ENCODE measurements around the gene TTC5.
A peak's percentile ranks its signal among the peaks of the same experiment; 100 is the strongest.

TTC5 gene

DNA sequence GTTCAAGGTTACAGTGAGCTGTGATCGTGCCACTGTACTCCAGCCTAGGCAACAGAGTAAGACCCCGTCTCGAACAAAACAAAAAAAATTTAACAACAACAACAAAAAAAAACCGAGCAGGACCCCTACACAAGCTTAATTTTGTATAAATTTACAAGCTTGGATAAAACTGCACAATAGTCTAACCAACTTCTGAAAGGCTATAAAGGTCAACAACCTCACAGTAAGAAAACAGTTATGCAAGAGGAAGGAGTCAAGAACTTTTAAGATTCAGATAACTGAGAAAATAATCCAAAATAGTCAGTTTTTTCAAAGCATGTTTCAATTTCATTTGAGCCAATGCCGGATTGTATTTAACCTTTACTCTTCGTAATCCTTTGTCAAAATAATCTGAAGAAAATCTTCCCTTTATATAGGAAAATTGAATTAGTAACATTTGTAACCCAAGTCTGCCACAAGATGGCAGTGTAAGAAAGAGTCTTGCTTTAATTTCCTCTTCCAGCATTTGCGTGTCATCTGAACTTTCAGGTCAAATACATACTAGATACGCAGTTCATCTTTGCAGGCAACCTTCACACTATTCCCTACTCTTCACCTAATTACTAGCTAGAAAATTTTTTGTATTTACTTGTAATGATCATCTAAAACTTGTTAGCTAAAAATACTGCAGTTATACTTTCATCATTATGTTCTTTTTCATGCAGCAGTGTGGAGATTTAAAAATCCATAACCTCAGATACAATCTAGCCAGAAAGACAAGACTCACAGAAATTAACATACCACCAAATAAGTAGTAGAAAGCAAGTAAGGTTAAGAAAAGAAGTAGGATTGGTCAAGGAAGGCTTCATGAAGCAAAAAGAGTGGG, 21.5 kb upstream of the TTC5 start (continued):
- TF ChIP-seq ZNF629 (tag by site-specific recombination; IDR thresholded peaks at IDR 0.05) (0 out of 2 replicates have a peak, but pooled peaks have one; percentile 11), ZNF654 (tag by site-specific recombination; IDR thresholded peaks at IDR 0.05; ENCODE audit: low read depth) (peak; percentile 66), ZNF121 (tag by site-specific recombination; IDR thresholded peaks at IDR 0.05) (no peak), SP7 (tag by site-specific recombination; IDR thresholded peaks at IDR 0.05) (0 out of 2 replicates have a peak, but pooled peaks have one; percentile 20), ZFP3 (tag by site-specific recombination; IDR thresholded peaks at IDR 0.05; ENCODE audit: low read depth) (no peak), ZNF660 (tag by site-specific recombination; IDR thresholded peaks at IDR 0.05) (0 out of 2 replicates have a peak, but pooled peaks have one; percentile 37), ZNF600 (tag by site-specific recombination; IDR thresholded peaks at IDR 0.05) (peak; percentile 67)

DNA sequence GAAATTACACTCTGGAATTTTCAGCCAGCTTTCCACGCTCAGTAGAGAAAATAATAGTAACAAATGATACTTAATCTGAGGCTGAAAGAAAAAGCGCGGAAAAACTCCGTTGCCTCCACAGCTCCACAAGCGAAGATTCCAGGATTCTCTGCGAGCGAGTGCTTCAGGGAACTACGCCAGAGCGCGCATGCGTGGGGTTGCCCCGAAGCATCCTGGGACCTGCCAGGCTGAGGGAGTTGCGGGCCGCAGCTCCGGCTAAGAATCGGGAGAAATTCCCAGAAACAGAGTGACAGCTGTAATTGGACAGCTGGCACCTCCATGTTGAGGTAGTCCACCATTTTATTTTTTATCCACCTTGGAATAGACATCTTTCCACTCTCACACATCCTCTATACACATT, 12.0 kb upstream of the TTC5 start:
- CTCF ChIA-PET, result interaction anchor here (0.7 to 1.4 kb wide), 2 partner anchors 10 to 12 kb away, joined by 4 to 6 read pairs; partner anchors contain the start of gene TTC5
- peaks cover 68 to 87% of the 10 kb centered on the region in 2 experiments for H3K36me3 ChIP-seq (ENCODE audit: control insufficient read depth in 2 of 2, insufficient read depth in 1 of 2, low read length in 2 of 2)
- POLR2A ChIA-PET, result interaction anchor here (0.7 to 1.0 kb wide), 2 partner anchors 26 to 371 kb away, joined by 3 read pairs; partner anchors contain the start of genes ANG and PARP2
- H3K4me3 ChIP-seq (ENCODE audit: low read depth, low read length), result no peak overlapping the region
- no peaks in the 10 kb centered on the region for H3K9me3 ChIP-seq (ENCODE audit: control insufficient read depth, insufficient read depth, low read depth, low read length)
- no peaks in the 10 kb centered on the region for H3K4me1 ChIP-seq (ENCODE audit: control insufficient read depth, insufficient read depth, low read length)
- H3K27ac ChIP-seq (ENCODE audit: extremely low read depth, low read depth, low read length), result no peak overlapping the region
- no peak for TF ChIP-seq ZSCAN16 (tag by site-specific recombination; IDR thresholded peaks at IDR 0.05)
- TF ChIP-seq ZNF626 (tag by site-specific recombination; IDR thresholded peaks at IDR 0.05), result no peak
- no peak for TF ChIP-seq ZNF223 (tag by site-specific recombination; IDR thresholded peaks at IDR 0.05)
- no peak for TF ChIP-seq BCL11B (tag by site-specific recombination; IDR thresholded peaks at IDR 0.05; ENCODE audit: low read depth)
- TF ChIP-seq, protein P1, sequence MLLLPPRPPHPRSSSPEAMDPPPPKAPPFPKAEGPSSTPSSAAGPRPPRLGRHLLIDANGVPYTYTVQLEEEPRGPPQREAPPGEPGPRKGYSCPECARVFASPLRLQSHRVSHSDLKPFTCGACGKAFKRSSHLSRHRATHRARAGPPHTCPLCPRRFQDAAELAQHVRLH (tag by site-specific recombination; IDR thresholded peaks at IDR 0.05), result no peak
- no peak for TF ChIP-seq ZNF221 (tag by site-specific recombination; IDR thresholded peaks at IDR 0.05; ENCODE audit: borderline replicate concordance)
- no peak for TF ChIP-seq RBAK (tag by site-specific recombination; IDR thresholded peaks at IDR 0.05)

DNA sequence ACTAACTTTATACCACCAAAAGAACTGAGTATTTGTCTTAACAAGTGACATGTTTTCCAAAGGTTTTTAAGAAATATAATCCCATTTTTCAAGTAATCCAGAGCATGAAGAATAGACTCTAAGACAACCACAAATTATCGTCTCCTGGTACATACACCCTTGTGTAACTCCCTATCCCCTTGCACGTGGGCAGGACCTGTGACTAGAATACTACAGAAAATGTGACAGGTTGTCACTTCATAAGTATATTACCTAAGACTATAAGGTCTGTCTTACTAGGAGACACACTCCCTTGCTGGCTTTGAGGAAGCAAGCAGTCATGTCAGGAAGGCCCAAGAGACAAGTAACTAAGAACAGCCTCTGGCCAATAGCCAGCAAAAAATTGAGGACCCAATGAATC, 8.3 kb upstream of the TTC5 start:
- Histone ChIP-seq H3K27ac (ENCODE audit: extremely low read depth, low read depth, low read length) (no peak overlapping the region), H3K36me3 (ENCODE audit: control insufficient read depth in 2 of 2, insufficient read depth in 1 of 2, low read length in 2 of 2) (peaks cover 50 to 70% of the 10 kb centered on the region in 2 experiments), H3K4me1 (ENCODE audit: control insufficient read depth, insufficient read depth, low read length) (no peaks in the 10 kb centered on the region), H3K9me3 (ENCODE audit: control insufficient read depth, insufficient read depth, low read depth, low read length) (no peaks in the 10 kb centered on the region), H3K4me3 (ENCODE audit: low read depth, low read length) (no peak overlapping the region)
- POLR2A ChIA-PET, result no interaction called here
- CTCF ChIA-PET, result no interaction called here
- TF ChIP-seq ZNF23 (tag by site-specific recombination; IDR thresholded peaks at IDR 0.05; ENCODE audit: borderline replicate concordance), result no peak
- TF ChIP-seq, protein P2, sequence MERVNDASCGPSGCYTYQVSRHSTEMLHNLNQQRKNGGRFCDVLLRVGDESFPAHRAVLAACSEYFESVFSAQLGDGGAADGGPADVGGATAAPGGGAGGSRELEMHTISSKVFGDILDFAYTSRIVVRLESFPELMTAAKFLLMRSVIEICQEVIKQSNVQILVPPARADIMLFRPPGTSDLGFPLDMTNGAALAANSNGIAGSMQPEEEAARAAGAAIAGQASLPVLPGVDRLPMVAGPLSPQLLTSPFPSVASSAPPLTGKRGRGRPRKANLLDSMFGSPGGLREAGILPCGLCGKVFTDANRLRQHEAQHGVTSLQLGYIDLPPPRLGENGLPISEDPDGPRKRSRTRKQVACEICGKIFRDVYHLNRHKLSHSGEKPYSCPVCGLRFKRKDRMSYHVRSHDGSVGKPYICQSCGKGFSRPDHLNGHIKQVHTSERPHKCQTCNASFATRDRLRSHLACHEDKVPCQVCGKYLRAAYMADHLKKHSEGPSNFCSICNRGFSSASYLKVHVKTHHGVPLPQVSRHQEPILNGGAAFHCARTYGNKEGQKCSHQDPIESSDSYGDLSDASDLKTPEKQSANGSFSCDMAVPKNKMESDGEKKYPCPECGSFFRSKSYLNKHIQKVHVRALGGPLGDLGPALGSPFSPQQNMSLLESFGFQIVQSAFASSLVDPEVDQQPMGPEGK (tag by site-specific recombination; IDR thresholded peaks at IDR 0.05), result no peak
- TF ChIP-seq, protein P3, sequence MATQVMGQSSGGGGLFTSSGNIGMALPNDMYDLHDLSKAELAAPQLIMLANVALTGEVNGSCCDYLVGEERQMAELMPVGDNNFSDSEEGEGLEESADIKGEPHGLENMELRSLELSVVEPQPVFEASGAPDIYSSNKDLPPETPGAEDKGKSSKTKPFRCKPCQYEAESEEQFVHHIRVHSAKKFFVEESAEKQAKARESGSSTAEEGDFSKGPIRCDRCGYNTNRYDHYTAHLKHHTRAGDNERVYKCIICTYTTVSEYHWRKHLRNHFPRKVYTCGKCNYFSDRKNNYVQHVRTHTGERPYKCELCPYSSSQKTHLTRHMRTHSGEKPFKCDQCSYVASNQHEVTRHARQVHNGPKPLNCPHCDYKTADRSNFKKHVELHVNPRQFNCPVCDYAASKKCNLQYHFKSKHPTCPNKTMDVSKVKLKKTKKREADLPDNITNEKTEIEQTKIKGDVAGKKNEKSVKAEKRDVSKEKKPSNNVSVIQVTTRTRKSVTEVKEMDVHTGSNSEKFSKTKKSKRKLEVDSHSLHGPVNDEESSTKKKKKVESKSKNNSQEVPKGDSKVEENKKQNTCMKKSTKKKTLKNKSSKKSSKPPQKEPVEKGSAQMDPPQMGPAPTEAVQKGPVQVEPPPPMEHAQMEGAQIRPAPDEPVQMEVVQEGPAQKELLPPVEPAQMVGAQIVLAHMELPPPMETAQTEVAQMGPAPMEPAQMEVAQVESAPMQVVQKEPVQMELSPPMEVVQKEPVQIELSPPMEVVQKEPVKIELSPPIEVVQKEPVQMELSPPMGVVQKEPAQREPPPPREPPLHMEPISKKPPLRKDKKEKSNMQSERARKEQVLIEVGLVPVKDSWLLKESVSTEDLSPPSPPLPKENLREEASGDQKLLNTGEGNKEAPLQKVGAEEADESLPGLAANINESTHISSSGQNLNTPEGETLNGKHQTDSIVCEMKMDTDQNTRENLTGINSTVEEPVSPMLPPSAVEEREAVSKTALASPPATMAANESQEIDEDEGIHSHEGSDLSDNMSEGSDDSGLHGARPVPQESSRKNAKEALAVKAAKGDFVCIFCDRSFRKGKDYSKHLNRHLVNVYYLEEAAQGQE (tag by site-specific recombination; IDR thresholded peaks at IDR 0.05), result no peak
- TF ChIP-seq ZNF175 (tag by site-specific recombination; IDR thresholded peaks at IDR 0.05), result no peak
- TF ChIP-seq, protein P4, sequence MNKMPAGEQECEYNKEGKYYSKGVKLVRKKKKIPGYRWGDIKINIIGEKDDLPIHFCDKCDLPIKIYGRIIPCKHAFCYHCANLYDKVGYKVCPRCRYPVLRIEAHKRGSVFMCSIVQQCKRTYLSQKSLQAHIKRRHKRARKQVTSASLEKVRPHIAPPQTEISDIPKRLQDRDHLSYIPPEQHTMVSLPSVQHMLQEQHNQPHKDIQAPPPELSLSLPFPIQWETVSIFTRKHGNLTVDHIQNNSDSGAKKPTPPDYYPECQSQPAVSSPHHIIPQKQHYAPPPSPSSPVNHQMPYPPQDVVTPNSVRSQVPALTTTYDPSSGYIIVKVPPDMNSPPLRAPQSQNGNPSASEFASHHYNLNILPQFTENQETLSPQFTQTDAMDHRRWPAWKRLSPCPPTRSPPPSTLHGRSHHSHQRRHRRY (tag by site-specific recombination; IDR thresholded peaks at IDR 0.05), result no peak
- TF ChIP-seq, protein P5, sequence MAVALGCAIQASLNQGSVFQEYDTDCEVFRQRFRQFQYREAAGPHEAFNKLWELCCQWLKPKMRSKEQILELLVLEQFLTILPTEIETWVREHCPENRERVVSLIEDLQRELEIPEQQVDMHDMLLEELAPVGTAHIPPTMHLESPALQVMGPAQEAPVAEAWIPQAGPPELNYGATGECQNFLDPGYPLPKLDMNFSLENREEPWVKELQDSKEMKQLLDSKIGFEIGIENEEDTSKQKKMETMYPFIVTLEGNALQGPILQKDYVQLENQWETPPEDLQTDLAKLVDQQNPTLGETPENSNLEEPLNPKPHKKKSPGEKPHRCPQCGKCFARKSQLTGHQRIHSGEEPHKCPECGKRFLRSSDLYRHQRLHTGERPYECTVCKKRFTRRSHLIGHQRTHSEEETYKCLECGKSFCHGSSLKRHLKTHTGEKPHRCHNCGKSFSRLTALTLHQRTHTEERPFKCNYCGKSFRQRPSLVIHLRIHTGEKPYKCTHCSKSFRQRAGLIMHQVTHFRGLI (tag by site-specific recombination; IDR thresholded peaks at IDR 0.05), result no peak
- no peak for TF ChIP-seq ZNF354C (tag by site-specific recombination; IDR thresholded peaks at IDR 0.05; ENCODE audit: borderline replicate concordance, low read depth)
- TF ChIP-seq ZNF623 (tag by site-specific recombination; IDR thresholded peaks at IDR 0.05), result no peak
- TF ChIP-seq ZNF555 (tag by site-specific recombination; conservative IDR thresholded peaks at IDR 0.05), result no peak
- TF ChIP-seq ZNF473 (tag by site-specific recombination; IDR thresholded peaks at IDR 0.05), result no peak
- no peak for TF ChIP-seq ZNF2 (tag by site-specific recombination; IDR thresholded peaks at IDR 0.05)
